KOPT-K1 (cell line): ENCODE data around the gene C12orf60.

Source experiments
- H3K27ac ChIP-seq: fragments of 200-600 bp; sonication (generic); 2 replicates; pipeline ENCODE4 v1.5.1; 2016; ENCODE audit warnings: antibody characterized with exemption, mild to moderate bottlenecking, low read depth, low read length; ENCODE audit not compliant: poor library complexity, severe bottlenecking
- H3K36me3 ChIP-seq: fragments of 200-600 bp; sonication (generic); 2 replicates; pipeline ENCODE4 v1.5.1; 2017; ENCODE audit warnings: antibody characterized with exemption, mild to moderate bottlenecking, low read length, moderate library complexity; ENCODE audit not compliant: insufficient read depth
- H3K9me3 ChIP-seq: fragments of 200-600 bp; sonication (generic); 2 replicates; pipeline ENCODE4 v1.5.1; 2017; ENCODE audit warnings: antibody characterized with exemption, low read length, mild to moderate bottlenecking; ENCODE audit not compliant: insufficient read depth, poor library complexity, severe bottlenecking

The C12orf60 gene

DNA sequence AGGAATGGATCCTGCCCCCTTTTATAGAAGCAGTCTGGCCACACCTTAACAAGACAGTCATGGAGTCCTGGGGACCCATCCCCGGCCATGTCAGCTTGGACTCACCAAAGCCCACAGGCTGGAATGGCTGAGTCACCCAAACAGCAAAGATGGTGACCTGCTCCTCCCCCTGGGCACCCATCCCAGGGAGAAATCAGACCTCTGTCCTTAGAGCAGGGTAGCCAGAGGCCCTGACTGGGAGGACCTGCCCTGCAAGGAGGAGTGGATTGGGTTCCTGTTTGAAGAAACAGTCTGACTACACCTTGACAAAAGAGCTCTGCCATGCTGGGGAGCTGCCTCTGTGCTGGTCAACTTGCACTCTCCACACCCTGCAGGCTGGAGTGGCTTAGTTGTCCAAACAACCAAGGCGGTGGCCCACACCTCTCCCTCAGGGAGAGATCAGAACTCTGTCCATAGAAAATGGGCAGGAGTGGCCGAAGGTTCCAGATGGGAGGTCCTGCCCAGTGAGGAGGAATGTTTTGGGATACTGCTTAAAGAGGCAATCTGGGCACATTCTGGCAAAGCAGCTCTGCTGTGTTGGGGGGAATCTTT lies 65.5 kb downstream of the C12orf60 start:
- no peaks in the 10 kb centered on the region for H3K9me3 ChIP-seq
- H3K27ac ChIP-seq: no peak overlapping the region
- H3K36me3 ChIP-seq: no peaks in the 10 kb centered on the region

DNA sequence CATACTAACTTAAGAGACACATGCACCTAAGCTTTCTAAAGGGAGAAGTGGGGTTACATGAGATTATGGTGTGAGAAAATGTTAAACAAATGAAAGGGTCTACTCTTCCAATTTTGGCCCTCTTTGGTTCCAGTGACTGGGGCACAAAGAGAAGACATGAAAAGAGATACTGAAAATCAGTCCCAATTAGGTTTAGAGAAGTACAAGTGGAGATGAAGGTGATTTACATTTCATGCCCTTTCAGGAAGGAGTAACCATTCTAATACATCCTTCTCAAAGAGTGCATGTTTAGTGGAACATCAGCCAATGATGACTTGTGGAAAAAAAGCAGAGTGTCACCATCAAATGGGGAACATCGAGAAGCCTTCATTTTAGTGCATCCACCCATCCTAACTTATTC lies 67.8 kb downstream of the C12orf60 start:
- Histone ChIP-seq H3K36me3 (no peaks in the 10 kb centered on the region), H3K9me3 (no peaks in the 10 kb centered on the region), H3K27ac (no peak overlapping the region)

DNA sequence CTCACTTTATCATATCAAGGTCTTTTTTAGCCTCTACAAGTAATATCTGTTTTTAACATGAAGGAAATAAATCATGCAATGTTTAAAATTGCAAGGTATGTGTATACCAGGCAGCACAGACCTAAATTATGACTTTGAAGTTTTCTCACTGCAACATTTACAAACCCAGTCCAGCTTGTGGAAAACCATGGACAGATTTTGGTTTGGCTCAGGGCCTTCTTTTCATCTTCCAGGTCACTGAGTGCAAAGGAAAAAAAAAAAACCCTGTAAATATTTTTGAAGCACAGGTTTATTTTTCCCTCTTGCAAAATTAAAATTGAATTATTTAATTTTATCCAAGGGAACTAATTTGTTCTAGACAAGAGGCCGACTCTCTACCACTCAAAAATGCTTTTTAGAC lies 68.4 kb downstream of the C12orf60 start:
- Histone ChIP-seq H3K36me3 (no peaks in the 10 kb centered on the region), H3K27ac (no peak overlapping the region), H3K9me3 (no peaks in the 10 kb centered on the region)

DNA sequence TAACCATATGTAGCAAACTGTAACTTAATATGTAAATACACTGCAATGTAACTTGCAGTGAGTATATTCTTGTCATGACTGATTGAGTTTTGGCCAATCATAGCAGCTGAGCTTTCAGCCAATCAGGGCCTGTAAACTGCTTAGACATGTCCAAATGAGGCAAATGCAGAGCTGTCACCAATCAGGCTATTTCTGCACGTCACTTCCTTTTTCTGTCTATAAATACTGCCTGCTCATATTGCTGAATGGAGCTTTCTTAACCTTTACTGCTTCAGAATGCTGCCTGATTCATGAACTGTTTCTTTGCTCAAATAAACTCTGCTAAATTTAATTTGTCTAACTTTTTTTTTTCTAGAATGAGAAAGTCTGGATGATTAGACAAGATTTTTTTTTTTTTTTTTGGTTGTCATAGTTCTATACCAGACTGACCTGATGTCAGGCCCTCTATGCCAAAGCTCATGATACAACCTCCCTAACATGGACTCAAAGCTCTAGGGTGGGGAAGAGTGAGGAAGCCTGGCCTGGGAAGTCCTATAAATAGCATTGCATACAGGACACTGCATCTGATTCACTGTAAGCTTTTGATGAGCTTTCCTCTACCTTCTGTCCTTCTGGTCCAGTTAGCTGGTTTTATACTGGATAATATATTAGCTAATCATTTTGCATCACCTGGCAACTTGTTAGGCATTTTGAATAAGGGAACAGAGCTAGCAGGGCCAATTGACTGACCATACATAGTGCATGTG lies 70.1 kb downstream of the C12orf60 start:
- Histone ChIP-seq H3K36me3 (no peaks in the 10 kb centered on the region), H3K9me3 (no peaks in the 10 kb centered on the region), H3K27ac (no peak overlapping the region)
